Esophagus squamous epithelium (tissue), 5 donors: Measurements from ENCODE around the gene PIAS3. TPM values are rescaled to one million over a fixed set of nuclear protein-coding genes. Genes with fewer than 3 reads are reported as not detected.
A peak's percentile ranks its signal among the peaks of the same experiment; 100 is the strongest.
"Not testable (repeated sequence)": the region's sequence is repeated elsewhere in the genome, so short reads cannot be mapped to it uniquely, and the experiment has no call there.

Experiments used
- DNase-seq: peaks from one replicate; lab custom pipeline; 2025; lab: John Stamatoyannopoulos, UW
- H3K27ac ChIP-seq, 4 donors: fragments of 200-600 bp; sonication (generic); one replicate each; pipeline ENCODE4 v1.5.1; 2016 to 2019; ENCODE audit warnings: mild to moderate bottlenecking in 1 of 4
- H3K27me3 ChIP-seq, 4 donors: fragments of 200-600 bp; sonication (generic); 1 replicate in 3 of 4; 2 replicates in 1 of 4; pipeline versions ENCODE4 v1.5.1 to v1.6.0; 2017 to 2021; ENCODE audit warnings: antibody characterized with exemption in 1 of 4
- H3K36me3 ChIP-seq, 3 donors: fragments of 200-600 bp; sonication (generic); one replicate each; pipeline ENCODE4 v1.5.1; 2016 to 2019
- H3K4me1 ChIP-seq, 3 donors: fragments of 200-600 bp; sonication (generic); one replicate each; pipeline ENCODE4 v1.5.1; 2017 to 2019
- H3K4me3 ChIP-seq, 4 donors: fragments of 200-600 bp; sonication (generic); 1 replicate in 3 of 4; 2 replicates in 1 of 4; pipeline ENCODE4 v1.5.1; 2016 to 2019; ENCODE audit warnings: mild to moderate bottlenecking in 2 of 4, moderate library complexity in 1 of 4
- H3K9me3 ChIP-seq, 3 donors: fragments of 200-600 bp; sonication (generic); one replicate each; pipeline ENCODE4 v1.5.1; 2016 to 2019
- POLR2A ChIP-seq, 4 donors: fragments of 450-650 bp; IDR thresholded peaks; one replicate each; pipeline ENCODE4 v1.6.1; 2017; ENCODE audit warnings: antibody characterized with exemption in 4 of 4, mild to moderate bottlenecking in 4 of 4, moderate library complexity in 3 of 4
- whole genome bisulfite sequencing, 2 donors: methylation state at CpG; one replicate each; pipeline ENCODE4 v1.1.5; 2018; 5-methylcytosine and 5-hydroxymethylcytosine counted together
- intact Hi-C: fragments of 100-400 bp; cut with DNase I; formaldehyde crosslinking; loops from one replicate; pipeline ENCODE4 v1.15.0; 2022
- total RNA-seq, 4 donors: library from RNA; depleted of rRNA; stranded (reverse); fragments of >200 nt; gene quantifications; one replicate each; pipeline ENCODE4 v1.1.0, GENCODE V29; 2016
- TF ChIP-seq, protein P1 (sequence below), 6 experiments: fragments of 450-650 bp in 4 of 6; fragments of 200-600 bp in 2 of 6; sonication (generic) in 2 of 6; IDR thresholded peaks; one replicate each; pipeline ENCODE4 v1.5.1; 2016 to 2019; ENCODE audit warnings: antibody characterized with exemption in 6 of 6, mild to moderate bottlenecking in 4 of 6, moderate library complexity in 4 of 6
- donor health status: DM: yes; HTN: yes; CAD: no.

PIAS3 gene
- total RNA-seq, 4 donors from 2014 or later = 20.9 to 51.8 (median 38.2) TPM

DNA sequence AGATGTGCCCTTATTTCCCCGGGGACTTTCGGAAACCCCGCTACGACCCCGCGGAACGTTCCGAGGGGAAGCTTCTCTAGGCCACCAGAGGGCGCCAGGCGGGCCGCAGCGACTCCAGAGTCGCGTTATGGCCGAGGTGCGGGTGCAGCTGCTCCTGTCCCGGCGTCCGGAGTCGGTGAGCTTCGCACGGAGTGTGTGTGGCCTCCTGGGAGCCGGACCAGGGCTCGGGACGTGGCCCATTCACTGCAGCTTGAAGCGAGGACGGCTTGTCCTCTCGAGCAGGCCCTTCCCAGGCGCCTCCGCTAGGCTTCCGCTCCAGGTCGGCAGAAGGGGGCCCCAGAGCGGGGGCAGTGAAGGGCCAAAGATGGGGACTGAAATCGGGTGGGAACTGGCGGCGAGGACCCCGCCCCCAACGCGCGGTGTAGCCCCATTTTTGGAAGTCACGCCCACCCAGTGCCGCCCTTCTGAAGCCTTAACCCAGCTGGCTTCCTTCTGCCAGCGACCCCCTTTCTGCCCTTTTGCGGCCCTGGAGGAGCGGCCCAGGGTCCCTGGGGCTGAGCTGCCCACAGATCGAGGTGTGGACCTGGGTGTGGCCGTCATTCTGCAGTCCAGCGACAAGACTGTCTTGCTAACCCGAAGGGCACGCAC, 13.2 kb downstream of the PIAS3 start, which contains the start of gene NUDT17:
Gene NUDT17, plus strand, starts transcription at position 117 of the 648 bp plus-strand sequence. Its CDS starts 11 bp downstream, at position 128.
- intact Hi-C loops = loop anchor here (5.0 kb wide), 1 partner anchor 167 kb away; no protein-coding TSS in a partner anchor
- peak; percentile 26 for DNase-seq
- Histone ChIP-seq H3K4me1 (peaks cover 10 to 22% (median 16%) of the 10 kb centered on the region in 3 donors), H3K4me3 (peak within 1 kb of the TSS; percentile 49 to 74 (median 60)), H3K36me3 (peaks cover 15 to 65% (median 27%) of the 10 kb centered on the region in 3 donors), H3K9me3 (no peaks in the 10 kb centered on the region), H3K27ac (peak within 1 kb of the TSS; percentile 72 to 87 (median 78)), H3K27me3 (no peaks in the 10 kb centered on the region)
- peak in 1 of 4 donors; percentile 17 for TF ChIP-seq POLR2A (IDR thresholded peaks at IDR 0.05)
- TF ChIP-seq, protein P1, sequence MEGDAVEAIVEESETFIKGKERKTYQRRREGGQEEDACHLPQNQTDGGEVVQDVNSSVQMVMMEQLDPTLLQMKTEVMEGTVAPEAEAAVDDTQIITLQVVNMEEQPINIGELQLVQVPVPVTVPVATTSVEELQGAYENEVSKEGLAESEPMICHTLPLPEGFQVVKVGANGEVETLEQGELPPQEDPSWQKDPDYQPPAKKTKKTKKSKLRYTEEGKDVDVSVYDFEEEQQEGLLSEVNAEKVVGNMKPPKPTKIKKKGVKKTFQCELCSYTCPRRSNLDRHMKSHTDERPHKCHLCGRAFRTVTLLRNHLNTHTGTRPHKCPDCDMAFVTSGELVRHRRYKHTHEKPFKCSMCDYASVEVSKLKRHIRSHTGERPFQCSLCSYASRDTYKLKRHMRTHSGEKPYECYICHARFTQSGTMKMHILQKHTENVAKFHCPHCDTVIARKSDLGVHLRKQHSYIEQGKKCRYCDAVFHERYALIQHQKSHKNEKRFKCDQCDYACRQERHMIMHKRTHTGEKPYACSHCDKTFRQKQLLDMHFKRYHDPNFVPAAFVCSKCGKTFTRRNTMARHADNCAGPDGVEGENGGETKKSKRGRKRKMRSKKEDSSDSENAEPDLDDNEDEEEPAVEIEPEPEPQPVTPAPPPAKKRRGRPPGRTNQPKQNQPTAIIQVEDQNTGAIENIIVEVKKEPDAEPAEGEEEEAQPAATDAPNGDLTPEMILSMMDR (IDR thresholded peaks at IDR 0.05) = peak; percentile 82 to 96 (median 89)
- 0 to 4% methylated on average over 9 to 14 of the region's 50 CpGs for WGBS, 2 donors

DNA sequence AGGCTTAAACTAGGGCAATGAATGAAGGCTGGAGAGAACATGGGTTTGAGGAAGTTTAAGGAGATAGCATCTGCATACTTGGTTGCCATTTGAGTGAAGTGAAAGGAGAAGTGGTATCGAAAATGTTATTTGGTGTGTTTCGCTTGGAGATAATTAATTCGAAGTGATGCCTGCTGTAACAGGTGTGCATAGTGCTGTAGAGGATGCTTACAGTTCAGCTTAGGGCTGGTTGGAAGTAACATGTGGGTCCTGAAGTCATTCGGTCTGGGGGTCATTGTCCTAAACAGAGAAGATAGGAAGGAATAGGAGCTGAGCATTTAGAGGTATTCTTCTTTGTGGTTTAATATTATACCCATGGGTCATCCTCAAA, 13.8 kb downstream of the PIAS3 start:
- no peaks in the 10 kb centered on the region for H3K27me3 ChIP-seq
- TF ChIP-seq, protein P1 (IDR thresholded peaks at IDR 0.05) = no peak
- TF ChIP-seq POLR2A (IDR thresholded peaks at IDR 0.05) = no peak
- 6 to 8% methylated on average over 4 of the region's 4 CpGs for WGBS, 2 donors
- peak overlapping the region; percentile 72 to 87 (median 78) for H3K27ac ChIP-seq
- H3K9me3 ChIP-seq = no peaks in the 10 kb centered on the region
- H3K36me3 ChIP-seq = peaks cover 12 to 65% (median 22%) of the 10 kb centered on the region in 3 donors
- peaks cover 10 to 22% (median 16%) of the 10 kb centered on the region in 3 donors for H3K4me1 ChIP-seq
- no peak for DNase-seq
- peak overlapping the region; percentile 49 to 74 (median 60) for H3K4me3 ChIP-seq
- intact Hi-C loops = loop anchor here (5.0 kb wide), 1 partner anchor 167 kb away; no protein-coding TSS in a partner anchor

DNA sequence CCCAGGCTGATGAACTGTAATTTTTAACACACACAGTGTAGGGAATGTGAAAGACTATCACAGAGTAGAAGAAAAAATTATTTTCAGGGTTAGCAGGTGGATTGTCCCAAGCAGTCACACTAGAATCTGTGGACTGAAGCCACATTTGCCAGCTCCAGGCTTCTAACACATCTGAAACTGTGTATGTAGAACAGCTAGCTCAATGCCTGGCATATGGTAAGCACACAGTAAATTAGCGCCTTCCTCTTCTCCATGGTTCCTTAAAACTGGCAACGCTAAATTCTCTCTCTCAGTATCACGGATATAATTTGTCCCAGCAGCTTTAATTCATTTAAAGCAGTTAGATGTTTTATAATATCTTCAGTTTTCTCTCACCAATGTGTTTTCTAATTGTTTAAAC, 15.8 kb downstream of the PIAS3 start:
- Histone ChIP-seq H3K36me3 (peaks cover 21 to 65% (median 29%) of the 10 kb centered on the region in 3 donors), H3K9me3 (no peaks in the 10 kb centered on the region)
- 87 to 90% methylated on average over 3 of the region's 3 CpGs for WGBS, 2 donors

DNA sequence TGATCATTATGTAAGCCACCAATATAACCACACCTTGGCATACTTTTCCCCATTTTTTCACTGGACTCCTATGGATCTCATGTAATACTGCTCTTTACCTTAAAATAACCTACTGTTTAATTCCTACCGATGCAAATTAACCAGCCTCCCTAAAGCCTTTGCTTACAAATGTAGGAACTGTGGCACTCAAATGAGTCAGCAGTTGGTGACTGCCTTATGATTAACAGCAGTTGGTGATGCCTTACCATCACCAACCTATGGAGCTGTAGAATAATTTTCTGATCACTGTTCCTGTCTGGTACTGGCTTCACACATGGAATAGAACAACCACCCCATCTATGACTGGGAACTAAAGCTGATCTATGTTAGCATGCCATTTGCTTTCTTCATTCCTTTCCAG, 21.2 kb downstream of the PIAS3 start:
- H3K27me3 ChIP-seq = no peaks in the 10 kb centered on the region
- WGBS, 2 donors = 94 to 100% methylated on average over 1 of the region's 1 CpG
- H3K36me3 ChIP-seq = peaks cover 31 to 100% (median 66%) of the 10 kb centered on the region in 3 donors
- no peak for DNase-seq
- H3K4me1 ChIP-seq = no peaks in the 10 kb centered on the region
- H3K27ac ChIP-seq = no peak overlapping the region
- no peak for TF ChIP-seq POLR2A (IDR thresholded peaks at IDR 0.05)
- TF ChIP-seq, protein P1 (IDR thresholded peaks at IDR 0.05) = no peak
- H3K4me3 ChIP-seq = no peak overlapping the region
- intact Hi-C loops = no loop called here
- H3K9me3 ChIP-seq = no peaks in the 10 kb centered on the region

More for the DNA sequence above, 15.8 kb downstream of the PIAS3 start:
- TF ChIP-seq, protein P1 (IDR thresholded peaks at IDR 0.05) = no peak
- no peak for TF ChIP-seq POLR2A (IDR thresholded peaks at IDR 0.05)
- H3K27ac ChIP-seq = no peak overlapping the region
- no peak for DNase-seq
- intact Hi-C loops = no loop called here
- H3K27me3 ChIP-seq = no peaks in the 10 kb centered on the region
- no peak overlapping the region for H3K4me3 ChIP-seq
- peaks cover 10 to 22% (median 16%) of the 10 kb centered on the region in 3 donors for H3K4me1 ChIP-seq

DNA sequence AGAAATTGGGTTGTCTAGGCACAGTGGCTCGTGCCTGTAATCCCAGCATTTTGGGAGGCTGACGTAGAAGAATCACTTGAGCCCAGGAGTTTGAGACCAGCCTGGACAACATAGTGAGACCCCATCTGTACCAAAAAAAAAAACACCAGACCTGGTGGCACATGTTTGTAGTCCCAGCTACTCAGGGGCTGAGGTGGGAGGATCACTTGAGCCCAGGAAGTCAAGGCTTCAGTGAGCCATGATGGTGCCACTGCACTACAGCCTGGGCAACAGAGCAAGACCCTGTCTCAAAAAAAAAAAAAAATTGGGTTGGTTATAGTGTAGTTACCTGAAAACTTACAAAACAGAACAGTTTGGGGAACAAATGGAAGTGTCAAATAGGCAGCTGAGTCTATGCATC, 28.1 kb downstream of the PIAS3 start:
- H3K4me3 ChIP-seq, DNase-seq, H3K27ac ChIP-seq, H3K27me3 ChIP-seq, H3K9me3 ChIP-seq, H3K4me1 ChIP-seq, intact Hi-C loops: not testable (repeated sequence)
- peaks cover 16 to 100% (median 56%) of the 10 kb centered on the region in 3 donors for H3K36me3 ChIP-seq
- 100% methylated on average over 2 of the region's 2 CpGs for WGBS, 2 donors
